GM18861 (cell line): ENCODE data around the gene PSMC1.
"Not testable (repeated sequence)": the region's sequence is repeated elsewhere in the genome, so short reads cannot be mapped to it uniquely, and the experiment has no call there.

Experiments
- ATAC-seq: cut with Tn5 transposase; IDR thresholded peaks from one replicate; pipeline ENCODE4 v1.9.1; 2021; ENCODE audit not compliant: unreplicated experiment

Gene PSMC1

DNA sequence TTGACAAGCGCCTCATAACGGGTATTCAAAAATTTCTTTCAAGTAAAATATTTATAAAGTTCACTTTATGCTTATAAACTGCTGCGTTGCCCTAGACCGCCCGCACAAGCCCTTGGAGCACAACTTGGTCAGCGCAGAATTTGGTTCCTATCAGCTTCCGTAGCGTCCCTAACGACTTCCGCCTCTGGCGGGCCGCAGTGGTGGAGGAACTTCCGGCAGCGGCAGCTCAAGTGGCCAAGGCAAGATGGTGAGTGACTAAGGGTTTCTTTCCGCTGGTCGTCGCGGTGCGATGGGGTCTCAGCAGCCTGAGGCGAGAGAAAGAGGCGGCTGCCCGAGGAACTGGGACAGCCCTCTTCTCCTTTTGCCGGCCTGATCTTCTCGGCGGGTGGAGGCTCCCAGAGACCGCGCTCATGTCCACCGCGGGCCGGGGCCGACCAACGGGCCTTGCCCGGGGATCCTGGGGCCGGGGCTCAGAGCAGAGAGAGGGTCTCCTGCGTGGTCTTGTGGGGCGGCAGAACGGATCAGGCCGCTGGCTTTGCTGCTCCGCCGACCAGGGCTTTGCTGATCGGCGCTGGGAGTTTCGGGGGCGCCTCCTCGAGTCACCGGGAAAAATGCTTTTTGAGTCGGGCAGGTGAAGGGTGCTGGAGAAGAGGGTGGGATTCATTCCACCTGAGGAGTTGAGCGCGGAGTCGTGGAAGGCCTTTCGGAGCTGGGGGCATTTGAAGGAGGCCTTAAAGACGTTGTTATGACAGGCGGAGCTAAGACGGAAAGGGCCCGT lies at the start of gene PSMC1:
TSS of gene PSMC1 (plus strand) at position 200 of the 778 bp plus-strand sequence. CDS start at position 245, 45 bp downstream.
- ATAC-seq = peak; percentile 89

DNA sequence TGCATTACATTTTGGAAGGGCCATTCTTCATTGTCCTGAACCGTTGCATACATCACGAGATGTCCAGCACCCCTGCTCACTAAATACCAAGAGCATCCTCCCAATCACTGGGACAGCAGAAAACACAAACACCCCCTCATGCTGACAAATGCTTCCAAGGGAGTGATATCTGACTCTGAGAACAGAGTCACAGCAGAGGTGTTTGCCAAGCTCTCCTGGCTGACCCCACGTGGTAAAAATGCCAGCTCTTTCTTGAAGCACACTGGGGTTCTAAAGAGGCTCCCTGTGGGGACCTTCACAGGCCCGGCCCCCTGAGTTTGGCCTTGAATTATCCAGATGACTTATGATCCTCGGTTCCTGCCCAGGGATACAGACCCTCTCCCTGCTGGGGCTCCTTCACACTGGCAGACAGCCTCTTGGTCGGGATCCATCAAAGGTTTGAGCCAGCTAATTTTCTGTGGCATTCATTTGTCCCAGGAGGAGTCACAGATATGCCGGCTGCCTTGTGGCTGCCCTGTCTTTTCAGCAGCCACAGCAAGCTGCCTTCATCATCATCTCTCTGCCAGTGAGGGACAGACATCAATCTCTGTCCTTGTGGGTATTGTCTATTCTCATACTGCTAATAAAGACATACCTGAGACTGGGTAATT lies 43.1 kb upstream of the PSMC1 start:
- ATAC-seq = no peak

DNA sequence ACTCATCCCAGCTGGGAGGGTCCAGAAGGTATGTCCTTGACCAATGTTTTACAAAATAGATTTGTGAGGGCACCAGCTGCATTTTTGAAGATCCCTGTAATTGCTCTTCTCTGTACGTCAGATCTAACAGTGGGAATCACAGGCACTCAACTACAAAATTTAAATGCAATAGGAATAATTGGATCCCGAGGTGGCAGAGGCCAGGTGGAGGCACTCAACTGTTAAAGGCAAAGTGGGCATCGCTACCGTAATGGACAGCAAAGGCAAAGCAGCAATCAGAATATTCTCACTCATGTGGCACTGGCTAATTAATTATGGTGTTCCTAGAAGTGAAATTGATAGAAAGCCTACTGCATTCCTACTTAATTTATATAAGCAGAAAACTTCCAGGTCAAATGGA lies 27.9 kb upstream of the PSMC1 start:
- ATAC-seq = no peak

DNA sequence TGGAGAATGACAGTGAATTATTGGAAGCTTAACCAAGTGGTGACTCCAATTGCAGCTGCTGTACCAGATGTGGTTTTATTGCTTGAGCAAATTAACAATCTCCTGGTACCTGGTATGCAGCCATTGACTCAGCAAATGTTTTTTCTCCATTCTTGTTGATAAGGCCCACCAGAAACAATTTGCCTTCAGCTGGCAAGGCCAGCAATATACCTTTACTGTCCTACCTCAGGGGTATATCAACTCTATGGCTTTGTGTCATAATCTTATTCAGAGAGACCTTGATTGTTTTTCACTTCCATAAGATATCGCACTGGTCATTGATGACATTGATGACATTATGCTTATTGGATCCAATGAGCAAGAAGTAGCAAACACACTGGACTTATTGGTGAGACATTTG lies 26.4 kb upstream of the PSMC1 start:
- not testable (repeated sequence) for ATAC-seq

DNA sequence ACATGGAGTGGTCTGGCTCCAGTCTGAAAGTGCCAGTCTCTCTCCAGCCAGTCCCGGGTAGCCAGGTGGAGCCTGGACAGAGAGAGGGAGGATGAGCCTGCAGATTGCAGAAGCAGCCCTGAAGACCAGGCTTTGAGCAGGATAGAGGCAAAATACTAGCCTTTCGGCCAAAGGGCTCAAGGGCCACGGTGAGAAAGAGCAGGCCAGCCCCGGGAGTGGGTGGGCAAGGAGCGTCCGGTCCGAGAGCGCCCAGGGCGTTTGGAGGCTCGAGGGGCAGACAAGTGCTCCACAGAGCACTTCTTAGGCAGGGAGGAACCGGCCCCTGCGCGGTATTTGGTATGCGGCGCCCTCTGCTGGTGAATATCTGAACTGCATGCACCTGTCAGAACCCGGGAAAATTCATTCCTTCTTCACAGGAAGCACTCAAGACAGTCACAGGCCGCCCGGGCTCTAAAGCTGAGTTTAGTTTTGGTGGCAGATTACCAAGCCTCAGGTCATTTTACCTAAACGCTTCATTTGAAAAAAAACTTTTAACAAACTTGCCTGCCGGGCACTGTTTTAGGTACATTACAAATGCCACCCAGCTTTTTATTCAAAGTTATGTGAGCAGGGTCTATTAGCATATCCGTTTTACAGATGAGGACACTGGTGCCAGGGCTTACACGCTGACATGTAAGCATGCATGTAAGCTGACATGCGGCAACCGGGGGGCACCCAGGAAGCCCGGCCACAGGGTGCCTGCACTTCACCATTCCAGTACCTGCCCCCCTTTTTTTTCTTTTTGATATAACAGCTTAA lies 21.0 kb upstream of the PSMC1 start:
- ATAC-seq = no peak

DNA sequence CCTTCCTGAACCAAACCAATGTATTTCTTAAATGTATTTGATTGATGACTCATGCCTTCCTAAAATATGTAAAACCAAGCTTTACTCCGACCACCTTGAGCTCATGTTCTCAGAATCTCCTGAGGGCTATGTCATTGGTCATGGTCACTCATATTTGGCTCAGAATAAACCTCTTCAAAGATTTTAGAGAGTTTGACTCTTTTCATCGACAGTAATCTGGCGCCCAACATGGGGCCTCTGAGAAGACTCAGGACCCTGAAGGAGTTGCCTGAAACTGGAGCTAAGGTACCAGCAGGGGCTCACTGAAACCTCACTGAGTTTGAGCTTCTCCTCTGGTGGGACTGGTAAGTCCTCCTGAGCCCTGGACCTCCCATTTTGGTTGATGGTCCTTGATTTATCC lies 17.2 kb upstream of the PSMC1 start:
- no peak for ATAC-seq

DNA sequence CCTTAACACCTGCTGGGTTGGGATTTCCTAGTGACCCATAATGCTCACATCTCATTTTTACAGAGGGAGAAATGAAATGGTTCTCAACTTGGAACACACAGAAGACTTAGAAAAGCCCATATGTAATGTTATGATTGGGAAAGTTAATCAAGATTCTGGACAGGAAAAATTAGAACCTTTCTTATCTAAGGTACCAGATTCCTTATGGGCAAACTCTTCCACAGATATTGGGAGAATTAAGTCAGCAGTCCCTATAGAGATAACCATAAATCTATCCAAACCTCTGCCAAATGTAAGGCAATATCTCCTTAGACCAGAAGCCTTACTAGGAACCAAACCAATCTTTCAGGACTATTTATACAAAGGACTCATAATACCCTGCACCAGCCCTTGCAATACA lies 13.9 kb upstream of the PSMC1 start:
- ATAC-seq = no peak

DNA sequence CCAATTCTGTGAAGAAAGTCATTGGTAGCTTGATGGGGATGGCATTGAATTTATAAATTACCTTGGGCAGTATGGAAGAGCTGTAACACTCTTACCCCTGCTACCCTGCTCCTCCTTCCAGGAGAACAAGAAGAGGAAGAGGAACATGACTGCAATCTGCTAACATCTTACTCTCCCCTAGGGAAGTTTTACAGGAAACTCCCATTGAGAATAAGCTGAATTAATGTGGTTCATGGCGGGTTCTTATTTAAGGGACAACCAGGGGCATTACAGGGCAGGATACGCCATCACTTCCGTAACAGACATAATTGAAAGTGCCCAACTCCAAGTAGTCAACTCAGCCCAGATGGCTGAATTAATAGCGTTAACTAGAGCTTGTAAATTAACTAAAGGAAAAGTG lies 9.4 kb upstream of the PSMC1 start:
- no peak for ATAC-seq

DNA sequence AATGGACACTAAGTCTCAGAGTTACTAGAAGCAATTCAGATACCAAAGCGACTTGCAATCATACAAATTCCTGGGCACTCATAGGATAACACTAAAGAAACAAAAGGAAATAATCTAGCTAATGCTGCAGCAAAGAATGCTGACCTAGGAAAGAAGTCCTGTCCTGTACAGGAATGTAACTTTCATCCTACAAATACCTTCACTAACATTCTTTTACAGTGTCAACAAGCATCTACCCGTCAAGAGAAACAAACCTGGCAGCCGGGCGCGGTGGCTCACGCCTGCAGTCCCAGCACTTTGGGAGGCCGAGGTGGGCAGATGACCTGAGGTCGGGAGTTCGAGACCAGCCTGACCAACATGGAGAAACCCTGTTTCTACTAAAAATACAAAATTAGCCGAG lies 8.9 kb upstream of the PSMC1 start:
- not testable (repeated sequence) for ATAC-seq

DNA sequence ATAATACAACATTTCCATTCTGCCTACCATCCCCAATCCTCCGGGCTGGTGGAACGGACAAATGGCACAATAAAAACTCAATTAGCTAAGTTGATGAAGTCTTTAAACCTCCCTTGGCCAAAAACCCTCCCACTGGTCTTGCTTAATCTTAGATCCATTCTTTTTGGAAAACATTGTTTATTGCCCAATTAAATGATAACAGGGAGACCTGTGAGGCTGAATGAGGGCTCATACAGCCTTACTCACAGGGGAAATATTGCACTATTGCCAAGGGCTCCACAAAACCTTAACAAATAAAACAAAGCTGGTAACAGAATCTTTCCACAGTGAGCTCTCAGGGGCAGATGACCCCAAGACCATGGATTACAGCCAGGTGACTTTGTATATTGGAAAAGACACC lies 7.8 kb upstream of the PSMC1 start:
- ATAC-seq = no peak

DNA sequence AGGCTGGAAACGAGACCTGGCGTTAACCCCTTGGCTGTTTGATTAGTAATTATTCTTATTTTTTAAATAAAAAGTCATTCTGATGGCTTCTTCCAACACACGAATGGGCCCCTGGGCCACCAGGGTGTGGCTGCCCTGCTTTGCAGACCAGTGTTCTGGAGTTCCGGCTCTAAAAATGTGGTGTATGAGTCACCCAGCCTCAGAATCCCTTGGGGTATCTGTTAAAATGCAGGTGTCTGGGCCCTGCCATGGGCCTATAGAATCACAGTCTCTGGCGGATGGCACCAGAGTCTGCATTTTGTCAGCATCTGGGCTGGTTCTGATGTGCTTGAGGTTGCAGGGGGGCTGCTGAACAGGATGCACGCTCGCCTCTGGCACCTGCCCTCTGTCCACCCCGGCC lies 2.5 kb upstream of the PSMC1 start:
- ATAC-seq = no peak

DNA sequence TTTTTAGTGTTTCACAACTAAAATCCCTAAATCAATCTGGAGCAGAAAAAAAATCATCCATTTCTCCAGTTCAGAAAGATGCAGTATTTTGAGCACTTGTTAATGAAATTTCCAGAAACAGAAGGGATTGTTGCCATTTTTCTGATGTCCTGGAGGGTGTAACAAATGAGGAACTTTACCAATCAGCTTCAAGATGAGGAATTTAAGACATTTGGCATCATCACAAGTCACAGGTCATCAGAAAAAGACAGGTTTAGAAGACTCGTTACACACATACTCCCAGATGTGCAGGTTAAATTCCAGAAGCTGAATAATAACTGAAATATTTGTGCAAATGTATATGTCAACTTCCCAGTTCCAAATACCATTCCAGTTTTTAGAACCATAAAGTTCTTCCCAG lies 482 bp upstream of the PSMC1 start:
- no peak for ATAC-seq

DNA sequence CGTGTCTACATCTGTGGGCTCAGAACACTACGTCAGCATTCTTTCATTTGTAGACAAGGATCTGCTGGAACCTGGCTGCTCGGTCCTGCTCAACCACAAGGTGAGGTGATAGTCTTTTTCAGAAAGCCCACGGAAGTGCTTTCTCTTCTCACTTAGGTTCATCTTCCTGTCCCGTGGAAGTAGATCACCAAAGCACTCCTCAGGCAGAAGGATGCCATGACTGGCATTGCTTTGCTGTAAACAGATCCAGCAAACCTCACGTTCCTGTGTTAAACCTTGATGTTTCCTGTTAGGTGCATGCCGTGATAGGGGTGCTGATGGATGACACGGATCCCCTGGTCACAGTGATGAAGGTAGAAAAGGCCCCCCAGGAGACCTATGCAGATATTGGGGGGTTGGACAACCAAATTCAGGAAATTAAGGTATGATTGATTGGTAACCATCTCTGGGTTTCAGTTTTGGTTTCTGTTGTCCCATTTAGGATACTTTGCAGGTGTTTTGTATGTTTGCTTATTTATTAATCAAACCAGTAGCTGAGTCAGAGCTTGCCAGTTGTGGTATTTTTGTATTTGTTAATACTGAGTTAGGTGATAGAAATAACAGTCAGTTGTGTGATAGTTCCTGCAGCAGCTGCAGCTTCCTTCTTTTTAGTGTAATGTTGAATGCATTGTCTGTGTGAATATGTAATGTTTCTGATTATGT lies 7.5 kb downstream of the PSMC1 start:
- ATAC-seq = peak; percentile 95

DNA sequence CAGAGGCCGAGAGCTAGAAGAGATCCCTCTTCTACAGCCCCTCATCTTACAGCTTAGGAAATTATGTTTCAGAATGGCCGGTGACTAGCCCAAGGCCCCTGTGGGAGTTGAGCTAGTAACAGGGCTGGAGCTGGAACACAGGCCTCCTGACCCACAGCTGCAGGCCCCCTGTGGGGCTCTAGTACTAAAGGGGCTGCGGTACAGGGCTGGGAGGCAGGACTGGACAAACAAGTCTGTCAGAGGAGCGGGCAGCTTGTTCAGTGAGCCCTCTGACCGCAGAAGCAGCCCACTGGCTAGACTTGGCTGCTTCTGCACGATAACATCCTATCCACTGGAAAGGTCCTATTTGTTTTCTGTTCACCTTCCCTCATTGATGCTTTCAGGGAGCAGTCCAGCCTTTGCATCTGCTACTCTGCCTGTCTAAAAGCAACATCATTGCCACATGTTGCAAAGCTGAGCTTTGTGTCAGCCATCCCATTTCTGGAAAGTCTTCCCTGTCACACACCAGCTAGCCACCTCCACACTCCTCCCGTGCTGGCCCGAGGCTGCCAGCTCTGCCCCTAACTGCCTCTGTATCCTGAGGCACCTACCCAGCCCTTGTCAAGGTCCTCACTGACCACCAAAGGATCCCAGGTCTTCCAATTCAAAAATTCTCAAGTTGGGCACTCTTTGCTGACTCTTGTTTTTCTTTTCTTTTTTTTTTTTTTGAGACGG lies 10.2 kb downstream of the PSMC1 start:
- no peak for ATAC-seq

DNA sequence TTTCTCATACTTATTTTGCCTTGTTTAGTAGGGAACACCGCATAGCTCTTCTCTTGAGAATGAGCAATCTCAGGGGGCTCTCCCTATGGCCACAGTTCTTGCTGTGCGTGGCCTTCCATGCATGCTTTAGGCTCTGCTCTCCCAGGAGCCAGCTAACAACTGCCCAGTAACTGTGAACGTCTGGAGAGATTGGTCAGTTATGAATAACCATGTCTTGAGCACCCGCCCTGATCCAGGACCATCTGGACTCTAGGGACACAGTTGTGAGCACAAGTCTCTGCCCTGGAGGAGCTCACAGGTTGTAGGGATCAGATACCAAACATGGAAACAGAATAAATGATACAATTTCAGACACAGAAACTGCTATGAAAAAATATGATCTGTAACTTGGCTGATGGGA lies 12.1 kb downstream of the PSMC1 start:
- no peak for ATAC-seq

DNA sequence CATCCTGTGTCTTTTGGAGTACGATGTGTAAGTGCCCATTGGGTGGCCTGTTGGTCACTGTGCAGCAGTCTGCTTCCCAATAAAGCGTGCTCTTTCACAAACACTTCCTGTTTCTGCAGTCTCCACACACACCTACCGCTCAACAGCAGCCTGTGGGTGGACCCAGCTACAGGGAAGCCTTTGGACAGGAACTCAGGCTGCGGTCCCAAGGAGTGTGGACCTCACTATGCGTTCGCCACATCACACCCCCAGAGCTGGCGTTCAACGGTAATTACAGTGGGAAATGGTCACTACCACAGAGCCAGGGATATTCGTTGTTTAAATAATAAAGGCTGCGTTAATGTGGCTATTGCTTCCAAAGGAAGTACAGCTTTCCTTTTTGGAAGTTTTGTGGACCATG lies 16.2 kb downstream of the PSMC1 start:
- ATAC-seq = no peak

DNA sequence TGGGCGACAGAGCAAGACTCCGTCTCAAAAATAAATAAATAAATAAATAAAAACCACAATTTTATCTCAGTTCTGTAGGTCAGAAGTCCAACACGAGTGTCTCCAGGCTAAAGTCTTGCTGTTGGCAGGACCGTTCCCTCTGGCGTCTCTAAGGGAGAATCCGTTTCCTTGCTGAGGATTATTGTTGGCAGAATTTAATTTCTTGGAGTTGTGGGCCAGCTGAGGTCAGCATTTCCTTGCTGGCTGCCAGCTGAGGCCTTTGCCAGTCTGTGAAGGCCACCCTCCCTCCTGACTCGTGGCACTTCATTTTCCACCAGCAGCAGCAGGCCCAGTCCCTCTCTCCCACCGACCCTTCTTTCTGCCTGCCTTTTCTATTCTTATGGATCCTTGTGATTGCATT lies 17.2 kb downstream of the PSMC1 start:
- ATAC-seq = no peak

DNA sequence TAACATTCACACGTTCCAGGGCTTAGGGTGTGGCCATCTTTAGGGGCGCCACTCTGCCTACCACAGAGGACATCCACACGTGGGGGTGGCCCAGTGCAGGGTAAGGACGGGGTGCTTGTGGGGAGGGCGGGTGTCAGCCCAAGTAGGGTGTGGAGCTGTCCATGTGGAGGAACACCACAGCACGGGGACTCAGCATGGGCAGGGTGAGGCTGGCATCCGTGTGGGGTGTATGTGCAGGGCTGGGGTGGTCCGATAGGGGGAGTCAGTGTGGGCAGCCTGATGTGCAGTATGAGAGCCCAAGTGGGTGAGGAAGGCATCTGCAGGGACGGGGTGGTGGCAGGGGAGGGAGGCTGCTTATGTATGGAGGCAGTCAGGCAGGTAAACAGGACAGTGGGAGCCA lies 17.7 kb downstream of the PSMC1 start:
- no peak for ATAC-seq

DNA sequence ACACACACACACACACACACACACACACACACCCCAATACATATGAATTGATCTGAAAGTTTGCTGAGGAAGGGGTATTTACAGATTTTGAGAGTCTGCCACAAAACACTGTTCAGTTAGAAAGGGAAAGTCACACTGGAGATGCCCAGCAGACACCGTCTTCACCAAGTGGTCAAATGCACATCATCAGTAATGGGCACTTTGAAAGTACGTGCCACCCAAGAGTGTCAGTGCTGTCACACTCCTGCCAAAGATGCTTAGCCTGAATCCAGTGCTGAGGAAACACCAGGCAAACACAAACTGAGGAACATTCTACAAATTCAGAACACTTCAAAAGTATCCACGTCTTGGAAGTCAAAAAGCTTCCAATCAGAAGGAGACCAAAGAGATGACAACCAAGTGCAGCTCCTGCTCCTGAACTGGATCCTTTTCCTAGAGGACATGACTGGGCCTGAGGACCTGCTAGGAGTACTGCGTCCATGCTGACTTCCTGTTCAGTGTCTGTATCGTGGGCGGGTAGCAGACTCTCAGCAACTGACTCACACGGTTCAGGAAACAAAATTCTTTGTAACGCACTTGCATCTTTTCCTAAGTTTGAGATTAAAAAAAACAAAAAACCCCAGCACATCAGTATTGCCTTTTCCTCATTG lies 18.6 kb downstream of the PSMC1 start:
- ATAC-seq = no peak

DNA sequence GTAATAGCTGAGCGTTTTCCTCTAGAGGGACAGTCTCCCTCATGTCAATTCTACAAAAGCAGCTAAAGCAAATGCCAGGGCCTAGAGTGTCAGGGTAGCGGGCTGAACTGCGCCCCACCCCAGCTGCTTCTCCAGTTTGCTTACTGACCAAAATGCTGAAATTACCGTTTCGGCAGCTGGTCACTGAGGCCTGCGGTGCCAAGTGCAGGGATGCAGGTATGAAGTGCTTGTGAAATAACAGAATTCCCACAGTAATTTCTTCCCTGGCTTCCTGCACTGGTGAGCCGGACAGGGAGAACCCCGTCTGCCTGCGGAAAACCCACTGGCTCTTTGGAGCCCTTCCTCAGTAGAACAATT lies 19.1 kb downstream of the PSMC1 start:
- no peak for ATAC-seq
